Fibroblast of the aortic adventitia (primary cell): ENCODE results near the gene PDE11A. TPM values are rescaled to one million over a fixed set of nuclear protein-coding genes. Genes with fewer than 3 reads are reported as not detected.

Experiments used
- DNase-seq: peaks from one replicate; pipeline ENCODE4 v3.0.0-alpha.2; 2010; ENCODE audit warnings: low read depth
- H3K4me3 ChIP-seq: 2 replicates; pipeline ENCODE4 v1.5.1; 2011; ENCODE audit warnings: low read depth, mild to moderate bottlenecking, control low read depth, low read length, moderate library complexity
- CTCF ChIP-seq: IDR thresholded peaks from 2 replicates; pipeline ENCODE4 v1.5.1; 2011; ENCODE audit warnings: mild to moderate bottlenecking, low read length, control low read depth, inconsistent platforms; ENCODE audit not compliant: insufficient read depth
- total RNA-seq: library from RNA; depleted of rRNA; stranded (reverse); fragments of >200 nt; gene quantifications from 2 replicates; pipeline ENCODE4 v1.2.3, GENCODE V29; 2012; ENCODE audit warnings: low replicate concordance

Gene PDE11A
- total RNA-seq, 1 donor, result not detected

GRCh38 chr2:177882501-177882900 lies 190.1 kb downstream of the PDE11A start:
- DNase-seq, result no peak
- TF ChIP-seq CTCF, result no peak
- no peak overlapping the region for H3K4me3 ChIP-seq

GRCh38 chr2:177881921-177882320 lies 190.7 kb downstream of the PDE11A start:
- DNase-seq, result no peak
- H3K4me3 ChIP-seq, result no peak overlapping the region
- TF ChIP-seq CTCF, result no peak

GRCh38 chr2:177881008-177881747 lies 191.4 kb downstream of the PDE11A start:
- H3K4me3 ChIP-seq, result no peak overlapping the region
- no peak for TF ChIP-seq CTCF
- DNase-seq, result no peak

- no peak for TF ChIP-seq CTCF
- DNase-seq, result no peak
- no peak overlapping the region for H3K4me3 ChIP-seq
Measured at GRCh38 chr2:177880285-177880684, 192.3 kb downstream of the PDE11A start.

- TF ChIP-seq CTCF, result no peak
- DNase-seq, result no peak
Measured at GRCh38 chr2:177876950-177877349, 195.6 kb downstream of the PDE11A start.

GRCh38 chr2:177874686-177875085 lies 197.9 kb downstream of the PDE11A start:
- TF ChIP-seq CTCF, result no peak
- H3K4me3 ChIP-seq, result no peak overlapping the region
- no peak for DNase-seq

More at GRCh38 chr2:177876950-177877349, 195.6 kb downstream of the PDE11A start:
- no peak overlapping the region for H3K4me3 ChIP-seq

GRCh38 chr2:177873915-177874314 lies 198.7 kb downstream of the PDE11A start:
- no peak for TF ChIP-seq CTCF
- H3K4me3 ChIP-seq, result no peak overlapping the region
- no peak for DNase-seq
